Activated CD8-positive, alpha-beta memory T cell treated with anti-CD3 and anti-CD28 coated beads, Interleukin-2, amount 50 U/mL, for 48 hours (primary cell): ENCODE results near the gene KRTAP4-8.
"Not testable (repeated sequence)": the region's sequence is repeated elsewhere in the genome, so short reads cannot be mapped to it uniquely, and the experiment has no call there.

Source experiments
- DNase-seq: peaks from one replicate; pipeline ENCODE4 v3.0.0-alpha.2; 2020

KRTAP4-8 gene

DNA sequence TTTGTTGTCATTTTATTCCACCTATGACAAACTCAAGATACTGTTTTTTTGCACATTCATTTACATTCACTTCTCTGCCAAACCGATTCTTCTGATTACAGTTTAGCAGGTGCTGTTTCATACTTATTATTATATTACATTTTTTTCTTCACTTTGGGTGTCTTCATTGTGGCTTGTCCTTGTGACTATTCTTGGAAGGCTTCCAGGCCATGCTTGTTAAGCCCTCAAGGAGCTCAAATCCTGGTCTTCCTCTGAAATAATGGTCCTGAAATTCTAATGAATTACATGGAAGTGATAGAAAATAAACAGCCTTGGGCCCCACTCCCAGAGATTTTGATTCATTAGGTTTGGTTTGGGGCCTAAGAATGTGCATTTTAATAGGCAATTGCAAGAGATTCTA, 33.6 kb downstream of the KRTAP4-8 start:
- no peak for DNase-seq

- DNase-seq, result no peak
These were observed 34.5 kb downstream of the KRTAP4-8 start for GRCh38 chr17:41063449-41063848.

- DNase-seq, result no peak
These were observed 36.0 kb downstream of the KRTAP4-8 start for GRCh38 chr17:41061964-41062363.

DNA sequence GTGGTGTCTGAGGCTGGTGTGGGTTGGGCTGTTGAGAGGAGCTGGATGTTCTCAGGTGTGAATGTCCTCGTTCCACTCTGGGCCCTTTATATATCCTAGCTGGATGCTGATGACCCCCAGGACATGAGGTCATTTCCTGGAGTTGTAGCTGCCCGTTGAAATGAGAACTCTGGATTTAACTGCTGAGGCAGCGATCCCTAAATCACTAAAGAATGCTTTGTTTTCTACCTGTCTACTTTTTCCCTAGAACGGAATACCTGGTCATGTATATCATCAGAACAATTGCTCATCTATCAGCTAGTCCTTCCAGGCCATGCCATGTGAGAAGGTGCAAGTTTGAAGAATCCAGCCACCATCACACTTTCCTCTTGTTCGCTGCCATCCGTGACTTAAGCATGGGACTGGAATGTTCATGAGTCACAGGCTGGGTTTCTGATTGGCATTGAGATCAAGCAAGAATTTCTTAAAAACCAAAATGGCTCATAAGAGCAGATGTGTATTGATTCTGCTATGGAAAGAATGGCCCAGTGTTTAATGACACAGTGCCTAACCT, 37.8 kb downstream of the KRTAP4-8 start, which contains the start of gene KRTAP2-3:
Gene KRTAP2-3 (minus strand): TSS at position 63 of the 553 bp plus-strand sequence. CDS start 64 bp downstream, outside the sequence.
- no peak for DNase-seq

DNA sequence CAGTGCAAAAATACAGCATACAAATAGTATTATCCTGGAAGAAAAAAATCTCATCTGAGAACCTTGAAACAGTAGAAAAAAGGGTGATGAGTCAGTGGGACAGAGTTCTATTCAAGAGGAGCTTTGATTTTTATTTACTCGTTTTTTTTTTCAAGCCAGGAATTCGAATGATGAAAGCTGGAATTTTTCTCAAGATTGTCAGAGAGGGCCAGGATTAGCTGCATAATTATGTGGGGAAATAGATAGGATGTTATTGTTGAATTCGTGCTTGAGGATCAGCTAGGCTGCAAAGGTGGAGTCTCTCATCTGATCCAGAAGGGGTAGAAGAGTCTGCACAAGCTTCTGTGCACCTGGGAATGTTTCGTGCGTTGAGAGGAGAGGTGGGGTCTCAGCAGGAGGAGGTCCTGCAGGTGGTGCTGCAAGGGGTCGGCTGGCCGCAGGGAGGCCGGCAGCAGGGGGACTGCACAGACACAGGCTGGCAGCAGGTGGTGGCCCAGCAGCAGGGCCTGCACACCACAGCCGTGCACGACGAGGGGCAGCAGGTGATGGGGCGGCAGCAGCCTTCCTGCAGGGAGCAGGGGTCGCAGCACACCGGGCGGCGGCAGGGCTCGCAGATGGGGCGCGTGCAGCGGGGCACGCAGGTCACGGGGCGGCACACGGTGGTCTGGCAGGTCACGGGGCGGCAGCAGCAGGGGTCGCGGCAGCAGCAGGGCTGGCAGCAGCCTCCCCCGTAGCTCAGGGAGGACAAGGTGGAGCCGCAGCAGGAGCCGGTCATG, 38.5 kb downstream of the KRTAP4-8 start:
- not testable (repeated sequence) for DNase-seq

GRCh38 chr17:41058741-41059140, 39.2 kb downstream of the KRTAP4-8 start:
- DNase-seq, result no peak

DNA sequence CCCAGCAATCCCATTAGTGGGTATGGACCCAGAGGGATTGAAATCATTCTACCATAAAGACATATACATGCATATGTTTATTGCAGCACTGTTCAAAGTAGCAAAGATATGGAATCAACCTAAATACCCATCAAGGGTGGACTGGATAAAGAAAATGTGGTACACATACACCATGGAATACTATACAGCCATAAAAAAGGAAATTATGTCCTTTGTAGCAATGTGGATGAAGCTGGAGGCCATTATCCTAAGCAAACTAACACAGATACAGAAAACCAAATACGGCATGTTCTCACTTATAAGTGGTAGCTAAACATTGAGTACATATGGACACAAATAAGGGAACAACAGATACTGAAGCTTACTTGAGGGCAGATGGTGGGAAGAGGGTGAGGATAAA, 40.4 kb downstream of the KRTAP4-8 start:
- no peak for DNase-seq

GRCh38 chr17:41055130-41055529, 42.8 kb downstream of the KRTAP4-8 start, which contains the start of gene KRTAP2-2:
TSS of gene KRTAP2-2 (minus strand) at chr17:41055230. CDS start at chr17:41055211, 19 bp downstream.
- not testable (repeated sequence) for DNase-seq

DNA sequence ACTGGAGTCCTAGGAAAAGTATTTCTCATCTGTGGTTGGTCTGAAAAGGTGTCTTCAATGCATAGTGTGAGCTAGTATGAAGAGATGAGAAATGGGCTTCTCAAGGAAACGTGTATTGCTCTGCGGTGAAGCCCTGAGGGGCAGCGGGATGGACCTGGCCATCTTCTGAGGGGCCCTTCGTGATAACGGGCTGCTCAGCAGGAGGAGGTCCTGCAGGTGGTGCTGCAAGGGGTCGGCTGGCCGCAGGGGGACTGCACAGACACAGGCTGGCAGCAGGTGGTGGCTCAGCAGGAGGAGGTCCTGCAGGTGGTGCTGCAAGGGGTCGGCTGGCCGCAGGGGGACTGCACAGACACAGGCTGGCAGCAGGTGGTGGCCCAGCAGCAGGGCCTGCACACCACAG, 43.4 kb downstream of the KRTAP4-8 start:
- DNase-seq, result not testable (repeated sequence)

GRCh38 chr17:41054025-41054424, 43.9 kb downstream of the KRTAP4-8 start:
- no peak for DNase-seq

GRCh38 chr17:41052566-41052965, 45.4 kb downstream of the KRTAP4-8 start:
- no peak for DNase-seq

GRCh38 chr17:41049110-41049509, 48.8 kb downstream of the KRTAP4-8 start:
- no peak for DNase-seq

DNA sequence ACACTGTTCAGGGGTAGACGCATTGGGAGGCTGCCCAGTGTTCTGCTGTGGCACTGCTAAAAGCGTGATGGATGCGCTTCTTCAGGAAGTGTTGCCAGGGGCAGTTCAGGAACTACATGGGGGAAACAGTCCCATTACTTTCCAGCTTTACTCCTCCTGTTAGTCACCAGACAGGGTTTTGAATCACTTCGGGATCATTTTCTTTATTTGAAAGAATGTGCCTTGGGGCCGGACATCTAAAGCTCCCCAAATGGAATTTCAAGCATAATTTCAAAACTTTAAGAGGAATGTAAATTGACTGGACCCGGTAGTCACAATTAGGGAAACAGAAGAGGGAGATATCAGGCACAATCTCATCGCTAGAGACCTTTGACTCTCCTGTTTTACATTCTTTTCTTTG, 49.5 kb downstream of the KRTAP4-8 start:
- DNase-seq, result no peak
